KG1 (cell line): Measurements from ENCODE around the gene CASP7.
"Not testable (repeated sequence)": the region's sequence is repeated elsewhere in the genome, so short reads cannot be mapped to it uniquely, and the experiment has no call there.

Experiments used
- DNase-seq: peaks from one replicate; lab custom pipeline; 2025; lab: John Stamatoyannopoulos, UW

CASP7 gene

GRCh38 chr10:113754125-113754524 is 74.4 kb downstream of the CASP7 start:
- no peak for DNase-seq

GRCh38 chr10:113754768-113755167 is 75.1 kb downstream of the CASP7 start:
- no peak for DNase-seq

GRCh38 chr10:113756940-113757543 is 77.3 kb downstream of the CASP7 start:
- no peak for DNase-seq

- no peak for DNase-seq
Measured at GRCh38 chr10:113762083-113762482, 82.4 kb downstream of the CASP7 start.

GRCh38 chr10:113764582-113764981 is 84.9 kb downstream of the CASP7 start:
- no peak for DNase-seq

GRCh38 chr10:113765910-113766309 is 86.2 kb downstream of the CASP7 start:
- no peak for DNase-seq

GRCh38 chr10:113767222-113767621 is 87.5 kb downstream of the CASP7 start:
- DNase-seq, result no peak

- DNase-seq, result no peak
Measured at GRCh38 chr10:113770346-113770745, 90.6 kb downstream of the CASP7 start.

- DNase-seq, result not testable (repeated sequence)
Measured at GRCh38 chr10:113771131-113771530, 91.4 kb downstream of the CASP7 start.

- DNase-seq, result no peak
Measured at GRCh38 chr10:113775686-113776294, 96.1 kb downstream of the CASP7 start.

GRCh38 chr10:113776553-113776952 is 96.8 kb downstream of the CASP7 start:
- no peak for DNase-seq
